Activated T-cell treated with anti-CD3 and anti-CD28 coated beads, Interleukin-2, amount 50 U/mL, for 48 hours (primary cell): ENCODE data around the gene TENM4.
A peak's percentile ranks its signal among the peaks of the same experiment; 100 is the strongest.

ENCODE experiments used
- DNase-seq, 2 experiments: peaks; one replicate each; pipeline ENCODE4 v3.0.0-alpha.2; 2020

The TENM4 gene

GRCh38 chr11:79447038-79447786, 6.4 kb upstream of the TENM4 start:
- no peak for DNase-seq

GRCh38 chr11:79444923-79445322, 4.1 kb upstream of the TENM4 start:
- DNase-seq: no peak

- DNase-seq: no peak
These were observed 638 bp upstream of the TENM4 start for GRCh38 chr11:79441461-79441875.

GRCh38 chr11:79439886-79440570, 802 bp downstream of the TENM4 start:
- peak; percentile 19 to 28 for DNase-seq

DNA sequence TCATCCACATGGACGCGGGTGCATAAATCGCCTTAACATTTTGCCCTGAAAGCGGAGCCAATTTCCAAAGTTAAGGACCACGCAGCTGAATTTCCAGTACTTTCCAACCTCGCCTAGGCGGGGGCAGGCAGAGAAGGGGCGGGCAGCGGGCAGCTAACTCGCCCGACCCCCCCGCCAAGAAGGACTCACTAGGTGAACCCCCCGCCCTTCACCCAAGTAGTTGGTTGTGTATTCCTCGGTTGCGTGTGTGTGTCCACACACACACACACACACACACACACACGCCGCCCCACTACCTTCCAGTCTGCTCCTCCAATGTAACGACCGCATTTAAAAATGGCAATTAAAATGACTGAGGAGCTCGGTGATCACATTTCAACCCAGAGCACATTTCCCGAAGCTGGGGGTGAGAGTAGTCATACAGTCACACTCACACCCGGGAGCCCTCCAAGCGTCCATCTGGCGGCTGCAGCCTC, 1.4 kb downstream of the TENM4 start:
- no peak for DNase-seq

DNA sequence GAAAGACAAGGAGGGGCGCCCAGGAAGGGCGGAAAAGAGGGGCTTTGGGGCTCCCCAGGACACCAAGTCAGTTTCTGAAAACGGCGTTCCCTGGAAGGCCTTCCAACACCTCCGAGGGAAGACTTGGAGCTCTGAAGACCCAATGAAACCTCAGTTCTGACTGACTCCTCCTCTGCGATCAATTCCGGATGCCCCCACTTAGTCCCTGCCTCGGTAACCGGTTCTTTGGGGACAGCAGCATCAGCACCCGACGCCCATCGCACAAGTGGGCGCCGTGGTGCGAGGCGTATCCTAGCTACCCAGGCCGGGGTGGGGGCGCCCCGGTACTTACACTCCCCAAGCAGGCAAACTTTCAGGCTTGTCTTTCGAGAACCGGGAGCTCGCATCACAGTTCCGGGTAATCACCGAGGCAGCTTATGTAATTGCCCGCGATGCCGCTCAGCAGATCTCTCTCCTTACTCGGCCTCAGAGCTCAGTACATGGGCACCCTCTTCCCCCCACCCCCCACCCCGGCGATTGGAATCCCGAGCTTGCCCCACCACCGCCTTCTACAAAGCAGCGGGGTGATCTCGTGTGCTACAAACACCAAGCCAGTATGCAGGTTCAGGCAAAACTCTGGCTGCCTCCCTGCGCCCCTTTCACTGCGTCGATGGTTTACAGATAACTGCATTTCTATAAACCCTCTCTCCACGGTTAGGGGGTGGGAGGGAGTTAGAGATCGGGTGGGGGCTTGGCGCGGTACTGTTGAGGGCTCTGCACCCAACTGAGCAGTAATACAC, 2.0 kb downstream of the TENM4 start:
- no peak for DNase-seq

DNA sequence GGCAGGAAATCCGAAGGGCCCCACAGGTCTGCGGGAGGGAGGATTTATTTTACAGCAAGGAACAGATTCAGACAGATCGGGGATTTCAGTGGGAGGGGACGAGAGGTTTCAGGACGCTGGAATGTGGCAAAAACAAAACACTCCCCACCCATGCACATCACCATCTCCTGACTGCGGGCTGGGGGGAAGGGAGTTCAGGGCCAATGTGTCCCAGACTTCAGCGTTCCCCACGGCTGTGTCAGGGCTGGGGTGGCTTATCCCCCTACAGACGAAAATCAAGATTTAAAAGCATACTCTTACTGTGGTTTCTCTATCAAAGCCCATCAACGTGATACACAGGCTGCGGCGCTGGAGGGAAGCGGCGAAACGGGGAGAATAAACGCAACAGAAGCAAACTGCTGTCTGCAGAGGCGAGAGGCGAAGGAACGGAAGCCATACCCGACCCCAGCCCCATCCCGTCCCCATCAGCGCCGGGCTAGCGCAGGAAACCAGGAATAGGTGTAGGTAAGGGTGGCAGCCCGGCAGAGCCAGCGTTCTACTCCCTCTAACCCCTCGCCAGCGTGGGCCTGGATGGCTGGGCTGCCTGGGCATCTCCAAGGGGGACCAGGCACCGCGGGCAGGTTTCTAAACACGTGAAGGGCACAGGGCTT, 2.7 kb downstream of the TENM4 start:
- DNase-seq: no peak

DNA sequence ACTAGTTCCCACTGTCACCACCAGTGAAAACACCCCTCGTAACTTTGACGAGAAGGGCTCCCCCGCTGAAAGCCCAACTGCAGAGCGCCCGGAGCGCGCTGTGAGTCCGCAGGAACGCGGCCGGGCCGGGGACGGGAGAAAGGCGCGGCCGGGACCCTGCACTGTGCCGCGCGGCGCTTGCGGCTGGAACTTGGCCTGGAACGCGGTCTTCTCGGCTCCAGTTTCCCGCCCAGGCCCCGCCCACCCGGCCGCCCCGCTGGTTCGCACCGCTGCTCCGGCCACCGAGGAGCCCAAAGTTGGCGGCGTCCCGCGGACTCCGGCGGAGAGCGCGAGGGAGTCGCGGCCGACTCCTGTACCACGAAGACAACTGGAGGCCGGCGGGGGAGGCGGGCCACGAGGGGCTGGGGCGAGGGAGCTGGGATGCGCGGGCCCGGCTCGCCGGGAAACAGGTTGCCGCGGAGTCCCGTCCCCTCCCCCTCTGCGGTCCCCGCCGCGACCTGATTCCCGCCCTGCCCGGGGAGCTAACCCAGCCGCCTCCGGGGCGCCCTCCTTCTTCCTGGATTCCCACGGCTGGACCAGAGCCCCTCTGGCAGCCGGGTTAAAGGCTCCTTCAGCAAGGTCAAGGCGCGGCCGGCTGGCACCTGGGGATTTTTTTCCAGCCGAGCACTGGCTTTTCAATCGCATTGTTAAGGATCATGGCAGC, 3.4 kb downstream of the TENM4 start:
- no peak for DNase-seq

DNA sequence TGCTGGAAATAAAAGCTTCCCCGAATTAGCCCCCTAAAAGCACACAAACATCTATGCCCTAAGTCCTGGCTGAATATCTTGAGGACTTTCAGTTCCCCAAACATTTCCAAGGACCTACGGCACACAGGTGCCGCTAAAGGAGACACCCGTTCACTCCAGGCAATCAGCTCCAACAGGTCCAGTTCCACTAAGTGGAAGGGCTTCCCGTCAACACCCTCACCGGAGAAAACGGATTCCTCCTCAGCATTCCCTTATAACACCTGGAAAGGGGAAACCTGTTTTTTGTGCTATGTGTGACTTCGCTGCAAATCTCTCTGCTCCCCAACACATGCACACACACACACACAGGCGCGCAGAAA, 3.9 kb downstream of the TENM4 start:
- DNase-seq: no peak

DNA sequence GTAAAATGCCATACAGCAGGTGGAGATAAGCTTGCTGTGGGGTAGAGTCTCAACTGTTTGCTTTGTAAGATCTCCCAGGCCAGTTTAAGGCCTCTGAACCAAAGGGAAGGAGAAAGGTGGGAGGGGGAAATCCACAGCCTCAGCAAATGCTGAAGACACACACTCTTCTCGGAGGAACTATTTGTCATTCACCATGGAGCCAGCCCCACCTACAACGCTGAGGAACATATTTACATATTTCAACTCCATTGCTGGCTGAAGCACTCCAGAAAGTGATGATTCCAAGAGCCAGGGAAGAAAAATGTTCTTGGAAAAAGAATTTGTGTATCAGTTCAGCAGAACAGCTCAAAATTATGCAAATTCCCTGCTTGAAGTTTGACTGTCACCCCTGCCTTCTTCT, 6.5 kb downstream of the TENM4 start:
- DNase-seq: no peak

GRCh38 chr11:79432138-79432537, 8.7 kb downstream of the TENM4 start:
- no peak for DNase-seq

GRCh38 chr11:79431535-79431934, 9.3 kb downstream of the TENM4 start:
- no peak for DNase-seq

- DNase-seq: no peak
These were observed 10.6 kb downstream of the TENM4 start for GRCh38 chr11:79430280-79430679.

DNA sequence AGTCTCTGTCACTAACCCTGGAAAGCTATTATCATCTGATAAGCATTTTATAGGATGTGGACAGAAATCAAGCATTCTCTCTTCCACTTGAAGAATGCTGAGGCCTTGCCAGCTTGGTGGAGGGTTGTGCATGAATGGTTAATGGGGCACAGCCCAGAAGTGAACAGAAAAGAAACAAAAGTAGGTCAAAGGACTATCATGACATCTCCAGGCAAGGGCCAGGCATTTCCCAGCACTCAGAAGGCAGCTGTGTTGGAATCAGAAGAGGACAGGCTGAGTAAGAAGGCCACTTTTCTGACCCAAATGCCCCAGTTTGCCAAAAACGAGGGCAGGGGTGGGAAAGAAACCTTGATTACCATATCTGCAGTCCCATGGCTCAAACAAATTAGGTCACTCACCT, 12.4 kb downstream of the TENM4 start:
- no peak for DNase-seq

DNA sequence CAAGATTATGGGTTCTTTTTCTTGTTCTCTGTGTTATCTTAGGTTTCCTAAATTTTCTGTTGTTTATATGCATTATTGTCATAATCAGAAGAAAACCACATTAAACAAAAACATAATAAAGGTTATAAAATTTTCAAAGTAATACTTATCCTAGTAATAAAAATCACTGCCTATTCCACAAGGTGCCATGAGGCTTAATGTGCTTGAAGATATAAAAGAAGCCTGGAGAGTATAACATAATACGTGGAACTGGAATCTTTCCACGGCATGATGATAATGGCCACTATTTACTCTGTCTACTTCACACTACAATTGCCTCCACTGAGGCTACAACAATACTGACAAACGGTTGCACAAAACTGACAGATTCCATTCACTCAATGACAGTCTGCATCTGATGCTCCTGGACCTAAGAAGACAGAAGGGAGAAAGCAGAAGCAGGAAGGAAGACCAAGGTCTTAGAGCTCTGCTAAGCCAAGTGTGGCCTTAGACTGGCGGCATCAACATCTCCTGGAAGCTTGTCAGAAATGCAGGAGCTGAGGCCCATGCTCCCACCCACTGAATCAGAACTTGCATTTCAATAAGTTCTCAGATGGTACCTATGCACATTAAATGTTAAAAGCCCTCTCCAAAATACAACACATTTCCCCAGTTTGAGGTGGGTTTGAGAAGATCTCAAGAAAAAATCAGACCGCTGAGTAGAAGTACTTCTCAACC, 13.1 kb downstream of the TENM4 start:
- no peak for DNase-seq

GRCh38 chr11:79427126-79427525, 13.7 kb downstream of the TENM4 start:
- no peak for DNase-seq

- DNase-seq: no peak
These were observed 15.4 kb downstream of the TENM4 start for GRCh38 chr11:79425463-79425862.

GRCh38 chr11:79423736-79424135, 17.1 kb downstream of the TENM4 start:
- DNase-seq: no peak

DNA sequence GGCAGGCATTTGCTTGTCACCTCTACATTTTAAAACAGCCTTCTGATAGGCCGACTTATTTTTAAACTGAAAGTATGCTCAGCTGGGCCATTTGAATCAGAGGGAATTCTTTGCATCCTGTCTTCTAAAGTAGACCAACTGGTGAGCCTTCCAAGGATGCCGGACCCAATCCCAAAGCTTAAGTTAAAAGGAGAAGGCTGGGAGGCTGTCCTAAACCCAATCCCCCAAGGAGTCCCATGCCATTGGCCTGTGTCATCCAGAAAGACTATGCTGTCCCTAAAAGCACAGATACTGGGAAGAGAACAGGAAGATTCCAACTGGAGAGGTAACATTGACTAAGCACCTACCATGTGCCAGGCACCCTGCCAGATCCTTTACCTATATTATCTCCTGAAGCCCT, 18.0 kb downstream of the TENM4 start:
- DNase-seq: no peak

- no peak for DNase-seq
These were observed 19.0 kb downstream of the TENM4 start for GRCh38 chr11:79421820-79422219.

- no peak for DNase-seq
These were observed 21.7 kb downstream of the TENM4 start for GRCh38 chr11:79419120-79419519.

DNA sequence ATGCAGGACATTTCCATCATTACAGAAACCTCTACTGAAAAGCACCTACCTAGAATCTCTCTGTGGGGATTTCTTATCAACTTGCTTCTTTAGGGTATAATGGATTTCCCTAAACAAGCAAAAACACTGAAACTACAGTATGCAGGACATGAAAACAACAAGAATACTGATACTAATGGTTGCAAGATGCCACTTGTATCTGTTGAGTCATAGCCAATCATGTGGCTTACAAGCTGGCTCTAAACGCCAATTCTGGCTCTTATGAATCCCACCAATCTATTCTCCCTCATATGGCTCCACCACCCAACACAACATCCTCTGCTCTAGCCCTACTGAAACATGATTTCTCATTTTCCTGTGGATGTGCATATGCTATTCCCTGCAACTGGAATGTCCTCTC, 22.6 kb downstream of the TENM4 start:
- no peak for DNase-seq
